Measurements from ENCODE around the gene TGM2. TPM values are rescaled to one million over a fixed set of nuclear protein-coding genes. Genes with fewer than 3 reads are reported as not detected.

The TGM2 gene
- total RNA-seq, 2 donors from 2014 or later = 0.27 to 0.37 TPM

- H3K4me1 Mint-ChIP-seq = peaks cover 6% of the 10 kb centered on the region
- Histone ChIP-seq H3K9ac (ENCODE audit: extremely low read depth, low read length, poor library complexity, severe bottlenecking) (no peak overlapping the region), H3K9me3 (ENCODE audit: control insufficient read depth, low read length) (no peaks in the 10 kb centered on the region), H3K27ac (ENCODE audit: low read depth, low read length) (no peak overlapping the region), H3K4me3 (ENCODE audit: low read length) (no peak overlapping the region), H3K27me3 (ENCODE audit: control insufficient read depth, insufficient read depth, low read length, poor library complexity, severe bottlenecking) (no peaks in the 10 kb centered on the region), H3K36me3 (ENCODE audit: control insufficient read depth, insufficient read depth, low read length) (no peaks in the 10 kb centered on the region), H3K4me1 (ENCODE audit: control insufficient read depth, insufficient read depth, low read length) (no peaks in the 10 kb centered on the region)
- WGBS, 2 experiments (ENCODE audit: insufficient coverage in 1 of 2, insufficient read length in 1 of 2) = 91 to 100% methylated on average over 1 to 6 of the region's 6 CpGs
- TF ChIP-seq, protein P1, sequence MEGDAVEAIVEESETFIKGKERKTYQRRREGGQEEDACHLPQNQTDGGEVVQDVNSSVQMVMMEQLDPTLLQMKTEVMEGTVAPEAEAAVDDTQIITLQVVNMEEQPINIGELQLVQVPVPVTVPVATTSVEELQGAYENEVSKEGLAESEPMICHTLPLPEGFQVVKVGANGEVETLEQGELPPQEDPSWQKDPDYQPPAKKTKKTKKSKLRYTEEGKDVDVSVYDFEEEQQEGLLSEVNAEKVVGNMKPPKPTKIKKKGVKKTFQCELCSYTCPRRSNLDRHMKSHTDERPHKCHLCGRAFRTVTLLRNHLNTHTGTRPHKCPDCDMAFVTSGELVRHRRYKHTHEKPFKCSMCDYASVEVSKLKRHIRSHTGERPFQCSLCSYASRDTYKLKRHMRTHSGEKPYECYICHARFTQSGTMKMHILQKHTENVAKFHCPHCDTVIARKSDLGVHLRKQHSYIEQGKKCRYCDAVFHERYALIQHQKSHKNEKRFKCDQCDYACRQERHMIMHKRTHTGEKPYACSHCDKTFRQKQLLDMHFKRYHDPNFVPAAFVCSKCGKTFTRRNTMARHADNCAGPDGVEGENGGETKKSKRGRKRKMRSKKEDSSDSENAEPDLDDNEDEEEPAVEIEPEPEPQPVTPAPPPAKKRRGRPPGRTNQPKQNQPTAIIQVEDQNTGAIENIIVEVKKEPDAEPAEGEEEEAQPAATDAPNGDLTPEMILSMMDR (conservative IDR thresholded peaks at IDR 0.05) = no peak
- no peaks in the 10 kb centered on the region for H3K9me3 Mint-ChIP-seq
- H3K4me3 Mint-ChIP-seq = no peak overlapping the region
- H3K27ac Mint-ChIP-seq = no peak overlapping the region
- peak; percentile 21 for DNase-seq
- H3K36me3 Mint-ChIP-seq (ENCODE audit: low read depth) = no peaks in the 10 kb centered on the region
- no peaks in the 10 kb centered on the region for H3K27me3 Mint-ChIP-seq (ENCODE audit: insufficient read depth)
Measured at GRCh38 chr20:38119446-38119845, 45.6 kb downstream of the TGM2 start.

DNA sequence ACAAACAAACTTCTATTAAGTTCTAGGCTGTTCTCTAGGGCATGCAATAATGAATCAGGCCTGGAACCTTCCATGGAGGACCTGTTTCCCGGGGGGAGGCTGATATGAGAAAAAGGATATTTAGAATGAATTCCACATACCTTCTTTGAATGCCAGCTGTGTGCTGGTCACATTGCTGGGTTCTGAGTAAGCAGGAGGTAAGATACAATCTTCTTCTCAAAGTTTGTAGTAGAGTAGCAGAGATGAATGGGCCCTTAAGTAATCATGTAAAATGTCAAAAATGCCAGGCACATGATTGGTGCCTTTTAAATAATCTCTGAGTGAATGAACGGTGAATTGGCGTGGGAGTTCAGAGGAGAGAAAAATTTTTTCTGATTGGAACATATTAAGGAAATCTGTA is 47.4 kb downstream of the TGM2 start:
- Mint-ChIP-seq H3K4me3 (no peak overlapping the region), H3K27me3 (ENCODE audit: insufficient read depth) (no peaks in the 10 kb centered on the region), H3K9me3 (no peaks in the 10 kb centered on the region), H3K27ac (no peak overlapping the region), H3K36me3 (ENCODE audit: low read depth) (no peaks in the 10 kb centered on the region), H3K4me1 (no peaks in the 10 kb centered on the region)
- Histone ChIP-seq H3K4me1 (ENCODE audit: control insufficient read depth, insufficient read depth, low read length) (no peaks in the 10 kb centered on the region), H3K9ac (ENCODE audit: extremely low read depth, low read length, poor library complexity, severe bottlenecking) (no peak overlapping the region), H3K9me3 (ENCODE audit: control insufficient read depth, low read length) (no peaks in the 10 kb centered on the region), H3K36me3 (ENCODE audit: control insufficient read depth, insufficient read depth, low read length) (no peaks in the 10 kb centered on the region), H3K27me3 (ENCODE audit: control insufficient read depth, insufficient read depth, low read length, poor library complexity, severe bottlenecking) (no peaks in the 10 kb centered on the region), H3K4me3 (ENCODE audit: low read length) (no peak overlapping the region), H3K27ac (ENCODE audit: low read depth, low read length) (no peak overlapping the region)
- WGBS, 2 experiments (ENCODE audit: insufficient coverage in 1 of 2, insufficient read length in 1 of 2) = 94% methylated on average over 2 to 3 of the region's 3 CpGs
- TF ChIP-seq, protein P1 (conservative IDR thresholded peaks at IDR 0.05) = no peak
- DNase-seq = peak; percentile 5

DNA sequence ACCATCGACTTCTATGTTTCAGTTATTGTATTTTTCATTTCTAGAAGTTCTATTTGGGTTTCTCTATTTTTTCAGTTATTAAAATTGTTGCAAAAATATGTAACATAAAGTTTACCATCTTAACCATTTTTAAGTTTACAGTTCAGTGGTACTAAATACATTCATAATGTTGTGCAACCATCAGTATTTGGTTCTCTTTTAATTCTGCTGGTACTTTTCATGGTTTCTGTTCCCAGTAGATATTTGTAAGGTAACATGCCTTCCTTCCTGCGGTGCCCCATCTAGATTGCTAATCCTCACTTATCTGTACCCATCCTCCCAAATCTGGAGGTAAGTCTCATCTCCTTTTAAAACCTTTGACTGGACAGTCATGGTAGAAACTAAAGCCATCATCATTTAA is 47.9 kb downstream of the TGM2 start:
- no peaks in the 10 kb centered on the region for H3K27me3 ChIP-seq (ENCODE audit: control insufficient read depth, insufficient read depth, low read length, poor library complexity, severe bottlenecking)
- no peaks in the 10 kb centered on the region for H3K9me3 ChIP-seq (ENCODE audit: control insufficient read depth, low read length)
- TF ChIP-seq, protein P1 (conservative IDR thresholded peaks at IDR 0.05) = no peak
- Mint-ChIP-seq H3K27ac (no peak overlapping the region), H3K9me3 (no peaks in the 10 kb centered on the region), H3K4me3 (no peak overlapping the region), H3K4me1 (no peaks in the 10 kb centered on the region), H3K36me3 (ENCODE audit: low read depth) (no peaks in the 10 kb centered on the region), H3K27me3 (ENCODE audit: insufficient read depth) (no peaks in the 10 kb centered on the region)
- H3K4me3 ChIP-seq (ENCODE audit: low read length) = no peak overlapping the region
- DNase-seq = no peak
- no peaks in the 10 kb centered on the region for H3K36me3 ChIP-seq (ENCODE audit: control insufficient read depth, insufficient read depth, low read length)
- 92 to 100% methylated on average over 1 of the region's 2 CpGs for WGBS, 2 experiments (ENCODE audit: insufficient coverage in 1 of 2, insufficient read length in 1 of 2)
- no peak overlapping the region for H3K9ac ChIP-seq (ENCODE audit: extremely low read depth, low read length, poor library complexity, severe bottlenecking)
- H3K27ac ChIP-seq (ENCODE audit: low read depth, low read length) = no peak overlapping the region
- no peaks in the 10 kb centered on the region for H3K4me1 ChIP-seq (ENCODE audit: control insufficient read depth, insufficient read depth, low read length)
